ENCODE results near the gene ALK. TPM values are rescaled to one million over a fixed set of nuclear protein-coding genes. Genes with fewer than 3 reads are reported as not detected.

Gene ALK
- total RNA-seq, 2 donors from 2014 or later, result 0.13 to 0.46 TPM

DNA sequence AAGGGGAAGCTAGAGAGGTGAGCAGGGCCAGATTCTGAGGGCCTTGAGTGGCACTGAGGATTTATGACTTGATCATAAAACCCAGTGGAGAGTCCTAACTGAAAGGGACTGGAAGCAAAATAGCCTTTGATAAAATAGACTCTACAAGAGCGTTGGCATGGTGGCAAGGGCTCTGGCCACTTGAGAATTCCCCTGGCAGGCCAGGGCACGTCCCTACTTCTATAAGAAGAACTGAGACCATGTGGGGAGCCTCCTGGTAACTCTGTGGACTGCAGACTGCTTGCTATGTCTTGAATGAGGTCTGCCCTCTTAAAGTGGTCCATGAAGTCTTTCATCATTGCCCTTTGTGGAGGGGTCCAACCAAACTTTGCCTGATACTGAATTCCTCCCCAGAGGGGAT, 324.8 kb downstream of the ALK start:
- no peak overlapping the region for H3K4me3 ChIP-seq (ENCODE audit: low read length)
- H3K9me3 Mint-ChIP-seq, result peaks cover 15% of the 10 kb centered on the region

DNA sequence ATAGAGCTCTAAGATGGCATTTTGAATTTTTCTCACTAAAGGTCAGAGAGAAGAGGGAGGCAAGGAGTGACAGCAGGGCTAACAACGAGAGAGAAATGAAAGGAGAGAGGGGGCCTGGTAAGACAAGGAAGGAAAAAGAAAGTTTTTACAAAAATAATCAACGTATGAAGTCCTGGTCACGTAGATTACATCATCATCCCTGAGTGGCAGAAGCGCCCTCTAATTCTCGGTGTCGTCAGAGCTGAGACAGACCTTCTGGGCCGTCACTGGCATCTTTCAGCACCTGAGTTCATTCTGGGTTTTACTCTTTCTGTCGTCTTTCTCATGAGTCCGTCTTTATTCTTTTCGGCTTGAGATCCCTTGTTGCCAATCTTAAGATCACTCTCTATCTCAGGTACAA, 329.8 kb downstream of the ALK start:
- Histone ChIP-seq H3K36me3 (ENCODE audit: control insufficient read depth, insufficient read depth, low read length) (no peaks in the 10 kb centered on the region), H3K4me3 (ENCODE audit: low read length) (no peak overlapping the region), H3K27ac (ENCODE audit: low read depth, low read length) (no peak overlapping the region), H3K9me3 (ENCODE audit: control insufficient read depth, low read length) (no peaks in the 10 kb centered on the region), H3K4me1 (ENCODE audit: control insufficient read depth, insufficient read depth, low read length) (no peaks in the 10 kb centered on the region), H3K27me3 (ENCODE audit: control insufficient read depth, insufficient read depth, low read length, poor library complexity, severe bottlenecking) (no peaks in the 10 kb centered on the region), H3K9ac (ENCODE audit: extremely low read depth, low read length, poor library complexity, severe bottlenecking) (no peak overlapping the region)
- no peak overlapping the region for H3K27ac Mint-ChIP-seq
- no peak for DNase-seq
- H3K9me3 Mint-ChIP-seq, result no peaks in the 10 kb centered on the region
- H3K4me1 Mint-ChIP-seq, result no peaks in the 10 kb centered on the region
- H3K36me3 Mint-ChIP-seq (ENCODE audit: low read depth), result no peaks in the 10 kb centered on the region
- WGBS, 2 experiments (ENCODE audit: insufficient coverage in 1 of 2, insufficient read length in 1 of 2), result 90 to 93% methylated on average over 10 of the region's 10 CpGs
- no peaks in the 10 kb centered on the region for H3K27me3 Mint-ChIP-seq (ENCODE audit: insufficient read depth)
- no peak overlapping the region for H3K4me3 Mint-ChIP-seq
- TF ChIP-seq CTCF (conservative IDR thresholded peaks at IDR 0.05), result no peak

More for the DNA sequence above, 324.8 kb downstream of the ALK start:
- Mint-ChIP-seq H3K36me3 (ENCODE audit: low read depth) (no peaks in the 10 kb centered on the region), H3K27me3 (ENCODE audit: insufficient read depth) (no peaks in the 10 kb centered on the region), H3K4me3 (no peak overlapping the region), H3K4me1 (peaks cover 4% of the 10 kb centered on the region), H3K27ac (no peak overlapping the region)
- H3K27ac ChIP-seq (ENCODE audit: low read depth, low read length), result no peak overlapping the region
- H3K27me3 ChIP-seq (ENCODE audit: control insufficient read depth, insufficient read depth, low read length, poor library complexity, severe bottlenecking), result no peaks in the 10 kb centered on the region
- H3K36me3 ChIP-seq (ENCODE audit: control insufficient read depth, insufficient read depth, low read length), result no peaks in the 10 kb centered on the region
- peaks cover 4% of the 10 kb centered on the region for H3K4me1 ChIP-seq (ENCODE audit: control insufficient read depth, insufficient read depth, low read length)
- 94 to 95% methylated on average over 2 of the region's 2 CpGs for WGBS, 2 experiments (ENCODE audit: insufficient coverage in 1 of 2, insufficient read length in 1 of 2)
- peaks cover 12% of the 10 kb centered on the region for H3K9me3 ChIP-seq (ENCODE audit: control insufficient read depth, low read length)
- DNase-seq, result no peak
- no peak for TF ChIP-seq CTCF (conservative IDR thresholded peaks at IDR 0.05)
- H3K9ac ChIP-seq (ENCODE audit: extremely low read depth, low read length, poor library complexity, severe bottlenecking), result no peak overlapping the region

DNA sequence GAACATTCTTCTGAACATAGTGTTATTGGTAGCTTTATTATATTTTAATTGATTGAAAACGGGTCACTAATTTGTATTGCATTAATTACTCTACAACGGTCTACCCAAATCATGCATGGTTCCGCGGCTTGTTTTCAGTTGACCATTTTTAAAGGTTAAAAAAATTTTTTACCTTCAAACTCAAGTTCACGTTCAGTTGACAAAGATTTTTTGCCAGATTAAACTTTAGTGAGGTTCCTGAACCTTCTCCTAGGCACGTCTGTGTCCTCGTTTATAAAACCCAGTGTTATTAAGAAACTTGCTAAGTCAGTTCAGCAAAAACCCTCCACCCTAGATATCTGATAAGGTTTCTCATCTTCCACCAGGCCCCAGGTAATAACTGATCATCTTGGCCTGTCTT, 331.2 kb downstream of the ALK start:
- Histone ChIP-seq H3K9ac (ENCODE audit: extremely low read depth, low read length, poor library complexity, severe bottlenecking) (no peak overlapping the region), H3K4me3 (ENCODE audit: low read length) (no peak overlapping the region), H3K36me3 (ENCODE audit: control insufficient read depth, insufficient read depth, low read length) (no peaks in the 10 kb centered on the region), H3K27ac (ENCODE audit: low read depth, low read length) (no peak overlapping the region), H3K4me1 (ENCODE audit: control insufficient read depth, insufficient read depth, low read length) (no peaks in the 10 kb centered on the region), H3K9me3 (ENCODE audit: control insufficient read depth, low read length) (no peaks in the 10 kb centered on the region), H3K27me3 (ENCODE audit: control insufficient read depth, insufficient read depth, low read length, poor library complexity, severe bottlenecking) (no peaks in the 10 kb centered on the region)
- DNase-seq, result no peak
- Mint-ChIP-seq H3K9me3 (no peaks in the 10 kb centered on the region), H3K4me3 (no peak overlapping the region), H3K36me3 (ENCODE audit: low read depth) (no peaks in the 10 kb centered on the region), H3K4me1 (no peaks in the 10 kb centered on the region), H3K27ac (no peak overlapping the region), H3K27me3 (ENCODE audit: insufficient read depth) (no peaks in the 10 kb centered on the region)
- 96 to 98% methylated on average over 7 of the region's 7 CpGs for WGBS, 2 experiments (ENCODE audit: insufficient coverage in 1 of 2, insufficient read length in 1 of 2)
- TF ChIP-seq CTCF (conservative IDR thresholded peaks at IDR 0.05), result no peak
